Thoracic aorta (tissue), 2 donors: Measurements from ENCODE around the gene IL17C. TPM values are rescaled to one million over a fixed set of nuclear protein-coding genes. Genes with fewer than 3 reads are reported as not detected.
"Not testable (repeated sequence)": the region's sequence is repeated elsewhere in the genome, so short reads cannot be mapped to it uniquely, and the experiment has no call there.

Experiments used
- ATAC-seq: fragments of 150-250 bp; one replicate; pipeline ENCODE4 v1.8.0; 2017; ENCODE audit warnings: low read depth; ENCODE audit not compliant: insufficient number of reproducible peaks, low FRiP score
- DNase-seq: peaks from one replicate; pipeline ENCODE4 v3.0.0-alpha.2; 2020; ENCODE audit warnings: low spot score
- H3K27ac ChIP-seq, 2 donors: fragments of 200-600 bp; sonication (generic); 1 replicate in 1 of 2; 2 replicates in 1 of 2; pipeline ENCODE4 v1.5.1; 2016; ENCODE audit warnings: mild to moderate bottlenecking in 2 of 2, moderate library complexity in 2 of 2
- H3K27me3 ChIP-seq: fragments of 200-600 bp; sonication (generic); replicated peaks from 2 replicates; pipeline ENCODE4 v1.6.0; 2016; ENCODE audit warnings: mild to moderate bottlenecking; ENCODE audit not compliant: insufficient read depth
- H3K36me3 ChIP-seq: fragments of 200-600 bp; sonication (generic); one replicate; pipeline ENCODE4 v1.5.1; 2016
- H3K4me1 ChIP-seq, 2 donors: fragments of 200-600 bp; sonication (generic); 1 replicate in 1 of 2; 2 replicates in 1 of 2; pipeline versions ENCODE4 v1.5.1 to v1.6.0; 2016; ENCODE audit warnings: low read depth in 2 of 2, mild to moderate bottlenecking in 1 of 2; ENCODE audit not compliant: control insufficient read depth in 1 of 2
- H3K4me3 ChIP-seq: fragments of 200-600 bp; sonication (generic); 2 replicates; pipeline ENCODE4 v1.5.1; 2016; ENCODE audit warnings: mild to moderate bottlenecking
- H3K9me3 ChIP-seq: fragments of 200-600 bp; sonication (generic); 2 replicates; pipeline ENCODE4 v1.5.1; 2016
- total RNA-seq, 2 donors: library from RNA; depleted of rRNA; stranded (reverse); fragments of >200 nt; gene quantifications; one replicate each; pipeline versions ENCODE4 v1.1.0 to v1.2.3, GENCODE V29; 2016
- TF ChIP-seq, protein P1 (sequence below): fragments of 200-600 bp; sonication (generic); IDR thresholded peaks from one replicate; pipeline ENCODE4 v1.5.1; 2019; ENCODE audit warnings: antibody characterized with exemption

The IL17C gene
- total RNA-seq, 2 donors from 2014 or later, result 0.92 TPM; not detected in 1

DNA sequence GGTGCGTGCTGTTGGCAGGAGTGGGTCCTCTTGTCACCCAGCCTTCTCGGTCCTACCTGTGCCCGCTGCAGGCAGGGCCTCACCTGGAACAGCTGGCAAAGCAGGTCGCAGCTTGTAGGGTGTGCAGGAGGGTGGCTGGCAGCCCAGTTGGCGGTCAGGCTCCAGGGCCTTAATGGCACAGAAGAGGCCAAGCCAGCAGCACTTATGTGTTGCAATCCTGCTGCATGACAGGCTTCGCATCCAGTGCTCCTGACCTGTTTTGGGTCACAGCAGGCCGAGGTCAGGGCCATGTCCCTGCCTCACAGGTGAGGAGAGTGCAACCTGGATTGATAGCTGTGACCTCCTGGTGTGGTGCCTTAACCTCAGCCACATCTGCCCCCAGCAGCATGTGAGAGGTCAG lies 36.3 kb upstream of the IL17C start:
- H3K36me3 ChIP-seq, result peaks cover 27% of the 10 kb centered on the region
- no peaks in the 10 kb centered on the region for H3K4me1 ChIP-seq
- DNase-seq (no peak), ATAC-seq (no peak)
- H3K4me3 ChIP-seq, result no peak overlapping the region
- H3K27me3 ChIP-seq, result no peaks in the 10 kb centered on the region
- no peaks in the 10 kb centered on the region for H3K9me3 ChIP-seq
- TF ChIP-seq, protein P1, sequence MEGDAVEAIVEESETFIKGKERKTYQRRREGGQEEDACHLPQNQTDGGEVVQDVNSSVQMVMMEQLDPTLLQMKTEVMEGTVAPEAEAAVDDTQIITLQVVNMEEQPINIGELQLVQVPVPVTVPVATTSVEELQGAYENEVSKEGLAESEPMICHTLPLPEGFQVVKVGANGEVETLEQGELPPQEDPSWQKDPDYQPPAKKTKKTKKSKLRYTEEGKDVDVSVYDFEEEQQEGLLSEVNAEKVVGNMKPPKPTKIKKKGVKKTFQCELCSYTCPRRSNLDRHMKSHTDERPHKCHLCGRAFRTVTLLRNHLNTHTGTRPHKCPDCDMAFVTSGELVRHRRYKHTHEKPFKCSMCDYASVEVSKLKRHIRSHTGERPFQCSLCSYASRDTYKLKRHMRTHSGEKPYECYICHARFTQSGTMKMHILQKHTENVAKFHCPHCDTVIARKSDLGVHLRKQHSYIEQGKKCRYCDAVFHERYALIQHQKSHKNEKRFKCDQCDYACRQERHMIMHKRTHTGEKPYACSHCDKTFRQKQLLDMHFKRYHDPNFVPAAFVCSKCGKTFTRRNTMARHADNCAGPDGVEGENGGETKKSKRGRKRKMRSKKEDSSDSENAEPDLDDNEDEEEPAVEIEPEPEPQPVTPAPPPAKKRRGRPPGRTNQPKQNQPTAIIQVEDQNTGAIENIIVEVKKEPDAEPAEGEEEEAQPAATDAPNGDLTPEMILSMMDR, result no peak
- H3K27ac ChIP-seq, result no peak overlapping the region

DNA sequence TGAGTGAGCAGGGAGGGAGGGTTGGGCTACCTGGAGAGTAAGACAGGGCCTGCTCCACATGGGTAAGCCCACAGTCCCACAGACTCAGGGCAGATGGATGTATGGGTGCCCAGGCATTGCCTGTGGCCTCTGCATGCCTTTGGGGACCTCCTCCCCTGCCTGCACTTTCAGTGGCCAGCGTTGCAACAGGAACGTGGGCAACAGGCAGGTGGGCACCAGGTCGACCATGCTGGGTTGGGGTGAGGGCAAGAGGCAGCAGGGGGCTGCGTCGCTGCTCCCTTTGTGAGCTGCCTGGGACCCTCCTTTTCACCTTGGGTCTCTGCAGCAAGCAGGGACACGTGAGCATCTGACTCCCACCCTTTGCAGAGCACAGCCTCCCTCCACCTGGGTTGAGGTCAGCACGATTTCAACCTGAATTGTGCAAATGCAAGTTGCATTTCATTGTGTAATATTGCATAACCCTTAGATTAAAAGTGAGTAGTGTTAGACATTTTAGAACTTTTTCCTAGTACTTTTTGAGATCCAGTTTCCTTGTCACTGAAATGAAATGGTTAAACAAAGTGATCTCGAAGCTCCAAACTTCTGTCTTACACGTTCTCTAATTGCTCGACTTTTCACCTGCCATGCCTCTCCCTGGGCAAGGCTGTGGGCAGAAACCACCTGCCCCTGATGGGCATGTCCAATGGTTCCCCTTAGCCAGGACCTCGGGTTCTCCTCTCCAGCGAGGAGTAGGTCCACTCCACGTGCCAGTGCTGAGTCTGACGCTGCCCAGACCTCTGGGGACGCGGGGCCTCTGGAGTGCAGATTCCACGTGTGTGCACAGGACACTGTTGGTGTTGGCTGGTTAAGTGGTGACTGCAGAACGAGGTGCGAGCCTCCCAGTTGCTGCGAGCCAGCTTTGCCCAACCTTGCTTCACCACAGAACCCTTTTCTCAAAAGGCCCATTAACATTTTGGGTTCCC lies 32.9 kb upstream of the IL17C start:
- no peaks in the 10 kb centered on the region for H3K9me3 ChIP-seq
- no peak overlapping the region for H3K4me3 ChIP-seq
- TF ChIP-seq, protein P1, result no peak
- no peaks in the 10 kb centered on the region for H3K4me1 ChIP-seq
- ATAC-seq (no peak), DNase-seq (no peak)
- H3K36me3 ChIP-seq, result peaks cover 24% of the 10 kb centered on the region
- no peak overlapping the region for H3K27ac ChIP-seq
- no peaks in the 10 kb centered on the region for H3K27me3 ChIP-seq

DNA sequence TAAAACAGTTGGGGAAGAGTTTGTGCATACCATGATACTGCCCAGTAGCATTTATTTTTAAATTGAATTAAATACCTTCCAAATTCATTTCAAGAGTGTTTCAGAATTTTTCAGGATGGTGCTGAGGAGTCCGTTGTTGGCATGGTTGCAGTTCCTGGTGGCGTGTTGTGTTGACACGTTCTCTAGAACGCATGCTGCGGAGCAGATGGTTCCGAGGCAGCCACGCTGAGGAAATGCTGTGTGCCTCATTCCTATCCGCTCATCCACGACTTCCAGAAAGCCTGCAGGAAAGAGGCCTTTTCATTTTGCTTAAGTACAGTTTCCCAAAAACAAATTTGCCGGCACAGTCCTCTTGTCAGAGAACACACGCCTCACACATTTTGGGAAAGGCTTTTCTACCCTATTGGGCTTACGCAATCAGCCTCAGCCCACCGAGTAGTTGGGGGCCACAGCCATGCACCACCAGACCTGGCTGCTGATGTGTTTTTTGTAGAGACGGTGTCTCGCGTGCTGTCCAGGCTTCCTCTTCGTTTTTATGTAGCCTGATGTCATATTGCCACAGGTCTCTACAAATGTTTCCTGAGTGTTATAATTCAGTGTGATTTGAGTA lies 32.1 kb upstream of the IL17C start:
- no peaks in the 10 kb centered on the region for H3K4me1 ChIP-seq
- ATAC-seq (no peak), DNase-seq (no peak)
- H3K4me3 ChIP-seq, result no peak overlapping the region
- H3K27me3 ChIP-seq, result no peaks in the 10 kb centered on the region
- no peak overlapping the region for H3K27ac ChIP-seq
- peaks cover 24% of the 10 kb centered on the region for H3K36me3 ChIP-seq
- no peaks in the 10 kb centered on the region for H3K9me3 ChIP-seq
- TF ChIP-seq, protein P1, result no peak

DNA sequence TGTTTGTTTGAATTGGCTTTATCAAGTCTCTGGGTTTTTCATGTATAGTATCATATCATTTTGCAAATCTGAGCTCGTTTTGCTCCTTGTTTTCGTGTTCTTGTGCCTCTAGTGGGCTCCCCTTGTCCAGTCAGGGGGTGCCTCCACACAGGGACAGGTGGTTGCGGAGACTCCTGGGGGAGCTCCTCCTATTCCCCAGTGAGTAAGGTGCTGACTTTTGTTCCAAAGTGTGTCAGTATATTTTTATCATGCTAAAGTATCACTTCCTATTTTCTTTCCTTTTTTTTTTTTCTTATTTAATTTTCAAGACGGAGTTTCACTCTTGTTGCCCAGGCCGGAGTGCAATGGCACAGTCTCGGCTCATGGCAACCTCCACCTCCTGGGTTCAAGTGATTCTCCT lies 30.3 kb upstream of the IL17C start:
- no peak for DNase-seq
- H3K4me1 ChIP-seq, result no peaks in the 10 kb centered on the region
- H3K36me3 ChIP-seq, result peaks cover 24% of the 10 kb centered on the region
- no peak overlapping the region for H3K27ac ChIP-seq
- no peak overlapping the region for H3K4me3 ChIP-seq
- TF ChIP-seq, protein P1, result no peak
- ATAC-seq, result no peak
- no peaks in the 10 kb centered on the region for H3K9me3 ChIP-seq
- no peaks in the 10 kb centered on the region for H3K27me3 ChIP-seq

DNA sequence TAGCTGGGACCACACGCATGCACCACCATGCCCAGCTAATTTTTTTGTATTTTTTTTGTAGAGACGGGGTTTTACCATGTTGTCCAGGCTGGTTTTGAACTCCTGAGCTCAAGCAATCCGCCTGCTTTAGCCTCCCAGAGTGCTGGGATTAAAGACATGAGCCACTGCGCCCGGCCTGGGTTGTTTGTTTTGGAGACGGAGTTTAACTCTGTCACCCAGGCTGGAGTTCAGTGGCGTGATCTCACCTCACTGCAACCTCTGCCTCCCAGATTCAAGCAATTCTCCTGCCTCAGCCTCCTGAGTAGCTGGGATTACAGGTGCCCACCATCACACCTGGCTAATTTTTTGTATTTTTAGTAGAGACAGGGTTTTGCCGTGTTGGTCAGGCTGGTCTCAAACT lies 28.9 kb upstream of the IL17C start:
- H3K9me3 ChIP-seq, H3K27me3 ChIP-seq, DNase-seq, ATAC-seq, H3K27ac ChIP-seq, H3K4me1 ChIP-seq, H3K4me3 ChIP-seq: not testable (repeated sequence)
- peaks cover 24% of the 10 kb centered on the region for H3K36me3 ChIP-seq
